GM21576 (cell line): Measurements from ENCODE around the gene PTPRD.
A peak's percentile ranks its signal among the peaks of the same experiment; 100 is the strongest.
"Not testable (repeated sequence)": the region's sequence is repeated elsewhere in the genome, so short reads cannot be mapped to it uniquely, and the experiment has no call there.

ENCODE experiments used
- ATAC-seq: cut with Tn5 transposase; IDR thresholded peaks from one replicate; pipeline ENCODE4 v1.9.1; 2021; ENCODE audit warnings: mild to moderate bottlenecking, moderate library complexity; ENCODE audit not compliant: unreplicated experiment

The PTPRD gene

DNA sequence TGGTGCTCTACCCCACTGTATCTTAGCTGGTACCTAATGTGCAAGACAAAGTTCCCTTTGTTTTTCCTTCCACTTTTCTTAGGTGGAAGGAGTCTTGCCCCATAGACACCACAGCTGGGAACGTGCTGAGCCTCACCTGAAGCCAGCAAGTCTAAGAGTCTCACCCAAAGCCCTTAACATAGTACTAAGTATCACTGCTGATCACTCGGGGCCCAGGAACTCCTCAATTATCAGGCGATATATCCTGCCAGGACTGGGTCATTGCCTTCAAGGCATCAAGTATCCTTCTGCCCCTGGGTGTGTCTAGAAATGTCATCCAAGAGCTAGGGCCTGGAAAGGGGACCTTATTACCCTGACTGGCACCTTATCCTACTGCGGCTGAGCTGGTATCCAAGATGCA, 123.9 kb downstream of the PTPRD start:
- no peak for ATAC-seq

DNA sequence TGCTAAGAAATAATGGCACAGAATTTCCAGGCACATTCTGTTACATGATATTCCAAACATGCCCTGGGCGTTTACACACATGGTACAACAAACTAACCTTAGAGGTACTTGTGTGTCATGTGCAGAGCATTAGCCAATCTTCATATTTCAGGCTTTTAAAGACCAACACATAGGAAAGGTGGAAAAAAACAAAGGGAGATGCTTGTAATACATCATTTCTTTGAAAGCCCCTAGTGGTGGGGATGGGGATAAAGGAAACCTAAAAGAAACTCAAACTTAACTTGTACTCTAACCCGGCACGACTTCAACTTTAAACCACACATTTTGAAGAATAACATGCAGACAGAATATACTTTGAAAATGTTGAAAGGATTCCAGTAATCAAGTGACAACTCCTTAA, 133.6 kb downstream of the PTPRD start:
- no peak for ATAC-seq

DNA sequence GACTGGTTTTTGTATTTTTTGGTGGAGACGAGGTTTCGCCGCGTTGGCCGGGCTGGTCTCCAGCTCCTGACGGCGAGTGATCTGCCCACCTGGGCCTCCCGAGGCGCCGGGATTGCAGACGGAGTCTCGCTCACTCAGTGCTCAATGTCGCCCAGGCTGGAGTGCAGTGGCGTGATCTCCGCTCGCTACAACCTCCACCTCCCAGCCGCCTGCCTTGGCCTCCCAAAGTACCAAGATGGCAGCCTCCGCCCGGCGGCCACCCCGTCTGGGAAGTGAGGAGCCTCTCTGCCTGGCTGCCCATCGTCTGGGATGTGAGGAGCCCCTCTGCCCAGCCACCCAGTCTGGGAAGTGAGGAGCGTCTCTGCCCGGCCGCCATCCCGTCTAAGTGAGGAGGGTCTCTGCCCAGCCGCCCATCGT, 163.6 kb downstream of the PTPRD start:
- not testable (repeated sequence) for ATAC-seq

DNA sequence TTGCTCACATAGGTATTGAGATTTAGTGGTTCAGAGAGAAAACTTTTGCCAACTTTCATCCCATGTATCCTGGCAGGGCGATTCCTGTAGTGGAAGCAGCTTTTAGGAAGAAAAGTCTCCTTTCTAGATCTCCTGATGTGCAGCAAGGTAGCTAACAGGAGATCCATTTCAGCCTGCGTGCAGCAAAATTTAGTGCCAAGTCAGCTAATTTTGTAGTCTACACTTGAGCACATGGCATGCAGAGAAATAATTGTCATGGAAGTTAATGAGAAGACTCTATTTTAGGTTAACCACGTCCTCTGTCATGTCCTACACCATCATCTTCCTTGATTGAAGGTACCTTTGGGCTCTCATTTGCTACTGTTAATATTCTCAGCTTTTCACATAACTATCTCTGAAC, 165.8 kb downstream of the PTPRD start:
- no peak for ATAC-seq

DNA sequence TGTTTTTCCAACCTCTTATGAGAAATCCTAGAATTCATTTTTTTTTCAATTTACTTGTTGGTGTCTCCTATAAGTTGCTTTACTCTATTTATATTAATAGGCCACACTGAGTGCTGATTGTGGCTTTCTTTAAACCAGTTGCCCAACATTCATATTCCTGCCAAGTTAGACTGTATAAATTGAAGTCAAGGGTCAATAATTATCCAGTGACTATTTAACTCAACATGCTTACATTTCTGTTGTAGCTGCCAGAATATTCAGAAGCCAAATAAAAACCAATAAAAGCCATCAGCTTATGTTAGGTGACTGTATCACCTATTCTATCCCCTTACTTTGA, 169.0 kb downstream of the PTPRD start:
- ATAC-seq, result no peak

DNA sequence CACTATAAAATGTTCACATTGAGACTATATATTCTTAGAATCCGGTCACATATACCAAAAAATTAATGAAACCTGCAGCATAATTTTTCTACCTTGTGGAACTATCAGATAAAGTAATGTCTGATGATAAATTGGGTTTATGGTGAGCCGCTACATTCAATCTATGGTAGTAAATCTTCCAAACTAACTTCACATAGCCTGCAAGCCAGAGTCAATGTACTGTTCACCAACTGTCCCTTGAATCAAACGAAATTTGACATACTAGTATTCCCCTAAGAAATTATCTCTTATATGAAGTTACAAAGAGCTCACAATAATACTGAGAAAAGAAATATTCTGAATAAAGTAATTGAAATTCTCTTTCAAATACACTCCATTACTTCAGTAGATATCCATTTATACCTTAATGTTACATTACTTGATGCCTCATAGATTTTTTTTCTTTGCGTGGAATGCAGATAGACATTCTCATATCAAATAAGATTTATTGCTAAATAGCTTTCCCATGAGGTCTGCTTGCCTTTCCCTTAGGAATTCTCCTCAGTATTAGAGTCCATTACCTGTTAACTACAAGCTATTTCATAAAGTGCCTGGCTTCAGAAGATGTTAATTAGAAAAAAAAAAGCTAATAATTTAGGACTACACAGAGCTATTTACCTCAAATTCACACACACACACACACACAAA, 169.5 kb downstream of the PTPRD start:
- no peak for ATAC-seq

DNA sequence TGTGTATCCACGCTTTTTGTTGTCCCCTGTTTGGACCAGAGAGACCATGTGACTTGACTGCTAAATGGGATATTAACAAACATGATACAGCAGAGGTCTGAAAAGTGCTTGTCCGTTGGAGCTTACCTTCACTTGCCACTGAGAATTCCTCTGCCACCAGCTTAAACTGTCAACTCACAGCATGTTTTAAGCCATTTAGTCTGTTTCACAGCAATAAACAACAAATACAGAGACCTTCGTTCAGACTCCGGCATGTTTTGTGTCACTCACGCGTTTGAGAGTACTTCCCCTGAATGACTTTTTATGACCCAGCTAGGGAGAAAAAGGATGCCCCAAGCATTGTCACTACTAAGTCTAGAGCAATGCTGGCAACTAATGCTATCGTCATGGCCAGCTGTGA, 173.8 kb downstream of the PTPRD start:
- no peak for ATAC-seq

DNA sequence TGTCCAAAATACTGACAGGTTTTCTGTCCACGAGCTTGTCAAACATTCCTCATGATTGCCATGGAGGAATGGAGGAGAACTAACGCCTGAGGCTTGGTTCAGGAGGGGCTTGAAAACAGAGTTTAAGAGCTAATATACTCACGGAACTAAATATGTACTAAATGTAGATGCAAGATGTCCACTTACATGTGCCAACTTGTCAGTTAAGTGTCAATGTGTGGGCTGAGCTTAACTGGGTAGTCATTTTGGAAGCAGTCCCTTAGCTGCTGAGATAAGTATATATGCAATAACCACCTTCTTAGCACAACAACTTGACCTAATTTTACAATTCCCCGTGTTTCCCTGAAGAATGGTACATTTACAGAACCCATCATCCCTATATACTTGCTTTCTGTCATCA, 176.0 kb downstream of the PTPRD start:
- ATAC-seq, result no peak

DNA sequence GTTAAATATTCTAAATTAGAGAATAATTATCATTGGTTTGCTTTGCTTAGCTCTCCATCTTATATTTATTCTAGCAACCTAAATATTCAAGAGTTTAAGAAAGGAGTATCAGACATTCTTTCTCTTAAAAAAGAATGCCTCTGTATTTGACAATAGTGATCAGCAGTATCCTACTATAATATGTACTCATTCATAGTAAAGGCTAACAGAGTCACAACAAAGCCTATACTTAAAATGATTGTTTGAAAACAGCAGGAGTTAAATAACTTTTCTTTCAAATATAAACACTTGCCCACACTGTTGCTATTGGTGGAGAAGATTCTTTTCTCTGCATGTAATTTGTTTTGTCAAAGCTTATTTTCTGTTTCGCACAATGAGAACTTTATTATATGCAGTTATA, 178.4 kb downstream of the PTPRD start:
- ATAC-seq, result no peak

DNA sequence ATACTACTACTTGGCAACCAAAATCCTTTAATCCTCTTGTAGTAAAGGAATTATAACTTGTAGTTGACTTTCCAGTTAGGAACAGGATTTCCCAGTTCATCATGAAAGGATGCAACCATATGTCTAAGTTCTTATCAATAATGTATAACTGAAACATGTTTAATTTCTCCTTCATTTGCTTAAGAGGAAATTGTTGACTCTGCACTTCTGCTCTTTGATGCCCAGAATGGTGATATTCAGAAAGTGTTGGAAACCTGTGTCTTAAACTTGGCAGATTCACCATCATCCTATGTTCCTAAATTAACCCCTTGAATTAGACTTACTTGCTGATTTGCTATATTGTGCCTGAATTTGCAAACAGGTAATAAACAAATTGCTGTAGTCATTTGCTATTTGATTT, 201.5 kb downstream of the PTPRD start:
- no peak for ATAC-seq

DNA sequence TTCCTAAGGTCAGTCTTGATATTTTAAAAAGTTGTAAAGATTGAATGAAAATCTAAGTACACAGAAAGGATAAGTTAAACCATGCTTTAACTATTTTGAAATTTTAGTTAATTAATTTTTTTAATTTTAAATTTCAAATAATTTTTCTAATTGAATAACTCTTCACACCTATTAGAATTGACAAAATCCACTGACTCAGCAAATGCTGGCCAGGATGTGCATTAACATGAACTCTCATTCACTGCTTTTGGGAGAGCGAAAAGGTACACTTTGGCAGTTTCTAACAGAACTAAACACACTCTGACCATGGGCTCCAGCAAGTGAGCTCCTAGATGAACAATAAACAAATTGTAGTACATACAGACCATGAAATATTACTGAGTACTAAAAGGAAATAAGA, 209.5 kb downstream of the PTPRD start:
- no peak for ATAC-seq

DNA sequence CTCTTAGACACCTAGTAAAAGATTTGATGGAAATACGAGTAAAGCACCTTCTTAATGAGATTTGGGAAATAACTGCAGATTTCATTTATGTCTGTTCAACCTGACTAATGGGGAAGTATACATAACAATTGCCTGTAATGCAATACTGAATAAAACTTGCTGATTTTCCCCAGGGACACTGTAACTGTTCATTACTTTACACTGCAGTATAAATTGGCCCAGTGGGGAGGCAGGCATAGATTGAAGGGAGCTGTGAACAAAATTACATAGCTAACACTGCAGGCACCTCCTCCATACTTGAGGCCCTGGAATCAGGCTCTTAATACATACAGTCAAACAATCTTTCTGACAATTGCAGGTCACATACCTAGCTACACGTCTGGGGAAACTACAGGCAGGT, 216.2 kb downstream of the PTPRD start:
- no peak for ATAC-seq

DNA sequence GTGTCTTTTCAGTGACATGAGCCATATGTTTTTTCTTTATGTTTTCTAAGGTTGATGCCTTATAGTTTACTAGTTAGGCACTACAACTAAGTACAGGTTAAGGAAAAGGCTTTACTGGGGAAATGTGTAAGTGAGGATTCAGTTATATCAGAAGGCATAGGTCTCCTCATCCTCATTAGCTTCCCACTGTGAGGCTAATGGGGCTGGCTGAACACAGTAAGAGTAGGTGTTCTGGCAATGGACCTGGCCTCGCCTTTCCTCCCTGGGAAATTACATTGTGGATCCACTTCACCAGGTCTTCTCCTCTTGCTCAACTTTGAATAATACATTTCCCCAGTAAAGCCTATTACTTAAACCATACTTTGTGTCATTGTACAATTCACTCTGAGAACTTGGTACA, 225.5 kb downstream of the PTPRD start:
- ATAC-seq, result no peak

DNA sequence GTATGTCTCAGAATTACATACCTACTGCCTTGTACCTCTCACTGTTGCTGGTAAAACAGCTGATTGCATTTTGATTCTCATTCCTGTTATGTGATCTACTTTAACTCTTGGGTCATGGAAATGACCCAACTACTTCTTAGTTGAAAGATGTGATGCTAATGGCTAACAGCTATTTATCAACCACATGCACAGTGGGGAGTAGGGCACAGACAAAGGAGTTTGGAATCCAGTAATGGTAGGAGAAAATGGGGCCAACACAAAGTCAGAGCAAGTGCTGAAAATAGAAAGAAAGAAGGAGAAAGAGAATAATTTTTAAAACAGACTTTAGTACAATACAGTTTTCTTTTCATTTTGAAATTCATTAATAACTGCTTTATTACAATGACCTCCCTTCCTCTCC, 241.0 kb downstream of the PTPRD start:
- no peak for ATAC-seq

DNA sequence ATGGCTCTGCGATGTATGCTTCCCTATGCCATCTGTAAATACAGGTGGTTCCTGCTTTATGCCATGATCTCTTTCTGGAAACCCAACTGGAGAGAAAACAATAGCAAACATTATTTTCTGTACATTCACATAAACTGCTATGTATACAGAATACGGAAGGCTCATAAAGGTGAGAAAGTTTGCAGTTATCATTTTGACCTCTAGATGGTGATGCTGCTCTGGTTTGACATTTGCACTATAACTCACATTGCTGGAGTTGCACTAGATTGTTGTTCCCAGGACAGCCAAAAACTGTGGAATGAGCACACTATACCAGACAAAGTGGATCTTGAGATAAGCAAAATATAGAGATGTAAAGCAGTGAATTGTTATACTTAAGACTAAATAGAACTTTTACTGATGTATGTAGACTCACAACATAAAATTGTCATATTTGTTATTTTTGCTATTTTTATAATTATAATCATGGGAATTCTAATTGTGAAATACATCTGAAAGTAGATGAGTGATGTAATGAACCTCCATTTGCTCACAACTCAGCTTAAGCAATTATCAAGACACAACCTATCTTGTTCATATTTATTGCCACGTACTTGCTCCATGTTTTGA, 246.5 kb downstream of the PTPRD start:
- ATAC-seq, result peak; percentile 75

DNA sequence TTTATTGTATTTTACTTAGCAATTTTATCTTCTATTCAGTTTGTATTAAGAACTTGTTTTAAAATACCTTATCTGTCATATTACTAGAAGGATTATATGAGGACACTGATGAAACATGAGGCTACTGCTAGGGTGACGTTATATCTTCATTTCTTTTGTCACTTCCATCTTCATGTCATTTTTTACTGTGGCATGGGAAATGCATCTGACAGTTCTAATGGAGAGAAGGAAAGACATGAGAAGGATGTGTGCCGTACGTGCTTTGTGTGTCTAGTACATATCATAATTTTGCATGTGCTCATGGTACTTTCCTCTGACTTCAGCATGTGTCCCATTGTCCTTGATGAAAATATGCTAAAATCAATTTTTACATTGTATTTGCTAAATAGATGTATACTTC, 258.2 kb downstream of the PTPRD start:
- ATAC-seq, result no peak

DNA sequence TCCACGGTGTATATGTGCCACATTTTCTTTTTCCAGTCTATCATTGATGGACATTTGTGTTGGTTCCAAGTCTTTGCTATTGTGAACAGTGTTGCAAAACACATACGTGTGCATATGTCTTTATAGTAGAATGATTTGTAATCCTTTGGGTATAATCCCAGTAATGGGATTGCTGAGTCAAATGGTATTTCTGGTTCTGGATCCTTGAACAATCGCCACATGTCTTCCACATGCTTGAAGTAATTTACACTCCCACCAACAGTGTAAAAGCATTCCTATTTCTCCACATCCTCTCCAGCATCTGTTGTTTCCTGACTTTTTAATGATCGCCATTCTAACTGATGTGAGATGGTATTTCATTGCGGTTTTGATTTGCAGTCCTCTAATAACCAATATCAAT, 267.2 kb downstream of the PTPRD start:
- ATAC-seq, result not testable (repeated sequence)

DNA sequence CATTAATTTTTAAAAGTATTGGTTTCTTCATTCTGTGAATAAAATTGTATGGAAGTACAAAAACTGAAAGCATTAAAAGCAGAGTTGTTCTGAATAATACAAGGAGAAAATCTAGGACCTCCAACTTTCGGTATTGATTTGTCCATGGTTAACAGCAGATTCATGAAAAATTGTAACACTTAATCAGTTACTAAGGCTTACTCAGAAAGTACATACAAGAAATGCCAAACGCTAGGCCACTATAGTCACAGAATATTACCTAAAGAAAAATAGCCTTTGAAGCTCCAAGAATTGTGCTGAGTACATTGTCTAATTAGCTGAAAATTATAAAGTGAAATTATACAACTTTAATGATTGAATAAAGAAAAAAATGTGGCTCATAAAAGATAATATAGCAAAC, 271.7 kb downstream of the PTPRD start:
- no peak for ATAC-seq

DNA sequence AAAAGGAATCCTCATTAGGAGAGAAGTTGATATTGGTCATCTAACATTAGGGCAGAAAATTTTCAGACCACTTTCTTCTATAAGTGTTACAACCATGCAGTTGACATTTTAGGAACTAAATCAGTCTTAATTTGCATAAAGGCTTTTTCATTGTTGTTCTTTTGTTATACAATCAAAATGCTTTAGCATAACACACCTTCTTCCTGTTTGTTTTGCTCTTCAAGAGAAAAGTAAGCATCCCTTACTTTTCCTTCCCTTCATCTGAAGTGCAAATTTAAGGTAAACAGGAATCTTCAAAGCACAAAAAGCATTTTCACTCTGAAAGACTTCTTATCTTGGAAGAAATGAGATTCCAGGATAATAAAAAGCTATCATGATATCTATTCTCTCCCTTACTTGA, 273.6 kb downstream of the PTPRD start:
- ATAC-seq, result no peak

DNA sequence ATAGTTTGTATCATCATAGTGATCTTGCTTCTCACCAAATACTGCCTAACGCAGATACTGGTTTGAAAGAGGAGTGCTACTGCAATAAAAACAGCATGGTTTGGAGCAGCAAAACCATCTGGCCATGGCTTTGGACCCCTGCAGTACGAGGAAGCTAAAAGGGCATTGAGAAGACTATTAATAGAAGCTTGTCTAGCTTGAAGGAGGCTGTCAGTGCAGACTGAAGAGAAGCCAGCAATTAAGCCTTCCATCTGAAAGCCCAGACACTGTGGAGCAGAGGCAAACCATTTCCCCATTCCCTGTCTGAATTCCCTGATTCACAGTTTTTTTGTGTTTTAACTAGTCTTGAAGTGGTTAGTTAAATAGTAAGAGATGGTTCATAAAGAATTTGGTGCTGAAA, 281.6 kb downstream of the PTPRD start:
- no peak for ATAC-seq

DNA sequence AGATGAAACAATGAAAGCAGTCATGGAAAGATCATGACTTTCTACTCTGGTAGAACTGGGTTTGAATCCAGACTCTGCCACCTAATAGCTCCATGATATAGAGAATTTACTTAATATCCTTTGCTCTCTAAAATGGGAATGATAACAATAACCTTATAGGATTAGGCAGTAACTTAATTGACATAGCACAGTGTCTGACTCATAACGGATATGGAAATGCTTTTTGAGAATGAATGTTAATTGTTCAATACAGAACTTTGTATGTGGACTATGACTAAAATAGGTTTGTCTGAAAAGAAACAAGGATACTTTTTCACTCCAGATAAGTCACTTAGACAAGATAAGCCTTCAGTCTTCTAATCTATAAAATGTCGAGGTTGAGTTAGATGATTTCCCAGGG, 330.7 kb downstream of the PTPRD start:
- no peak for ATAC-seq

DNA sequence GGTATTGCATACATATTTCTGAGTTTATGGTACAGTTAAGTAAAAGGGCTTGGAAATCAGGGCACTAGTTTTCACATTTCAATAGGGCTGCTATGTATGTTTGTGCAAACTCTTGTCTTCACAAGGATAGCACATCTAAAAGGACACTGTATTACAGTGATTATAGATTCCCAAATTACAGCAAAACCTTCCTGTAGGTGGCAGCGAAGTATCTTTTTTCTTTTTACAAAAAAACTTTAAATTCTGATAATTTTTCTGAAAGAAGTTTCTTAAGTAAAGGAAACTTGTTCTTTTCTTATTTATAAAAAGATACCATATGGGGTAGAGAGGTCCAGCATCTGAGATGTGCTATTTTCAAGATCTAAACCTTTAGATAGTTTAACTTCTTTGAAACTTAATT, 337.8 kb downstream of the PTPRD start:
- no peak for ATAC-seq

DNA sequence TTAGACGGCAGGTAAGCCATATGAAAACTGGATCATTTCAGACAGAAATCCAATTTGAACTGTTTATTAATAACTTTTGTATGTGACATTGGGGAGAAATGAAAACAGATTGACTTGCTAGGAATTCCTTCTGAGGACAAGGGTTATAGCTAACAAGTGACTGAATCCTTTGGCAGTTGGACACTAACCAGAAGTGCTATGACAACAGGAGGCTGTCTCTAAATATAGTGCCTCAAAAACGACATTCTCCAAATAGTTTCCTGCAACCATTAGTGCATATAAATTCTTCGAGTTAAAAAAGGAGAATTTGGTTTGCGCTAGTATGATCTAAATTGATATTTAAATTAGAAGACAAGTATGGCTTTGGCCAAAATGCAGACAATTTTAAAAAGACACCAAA, 338.6 kb downstream of the PTPRD start:
- no peak for ATAC-seq
